HG03575 (cell line): ENCODE data around the gene C12orf76.
"Not testable (repeated sequence)": the region's sequence is repeated elsewhere in the genome, so short reads cannot be mapped to it uniquely, and the experiment has no call there.

Source experiments
- ATAC-seq: cut with Tn5 transposase; IDR thresholded peaks from one replicate; pipeline ENCODE4 v1.9.1; 2021; ENCODE audit not compliant: unreplicated experiment, insufficient number of reproducible peaks, low FRiP score; ENCODE audit errors: extremely low read depth

C12orf76 gene, protein sequence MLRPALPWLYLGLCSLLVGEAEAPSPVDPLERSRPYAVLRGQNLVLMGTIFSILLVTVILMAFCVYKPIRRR

GRCh38 chr12:110048242-110049027, at the start of gene C12orf76:
Gene C12orf76, minus strand, starts transcription at chr12:110048522. Its CDS starts 27 bp downstream, at chr12:110048495.
- ATAC-seq: peak; percentile 88

DNA sequence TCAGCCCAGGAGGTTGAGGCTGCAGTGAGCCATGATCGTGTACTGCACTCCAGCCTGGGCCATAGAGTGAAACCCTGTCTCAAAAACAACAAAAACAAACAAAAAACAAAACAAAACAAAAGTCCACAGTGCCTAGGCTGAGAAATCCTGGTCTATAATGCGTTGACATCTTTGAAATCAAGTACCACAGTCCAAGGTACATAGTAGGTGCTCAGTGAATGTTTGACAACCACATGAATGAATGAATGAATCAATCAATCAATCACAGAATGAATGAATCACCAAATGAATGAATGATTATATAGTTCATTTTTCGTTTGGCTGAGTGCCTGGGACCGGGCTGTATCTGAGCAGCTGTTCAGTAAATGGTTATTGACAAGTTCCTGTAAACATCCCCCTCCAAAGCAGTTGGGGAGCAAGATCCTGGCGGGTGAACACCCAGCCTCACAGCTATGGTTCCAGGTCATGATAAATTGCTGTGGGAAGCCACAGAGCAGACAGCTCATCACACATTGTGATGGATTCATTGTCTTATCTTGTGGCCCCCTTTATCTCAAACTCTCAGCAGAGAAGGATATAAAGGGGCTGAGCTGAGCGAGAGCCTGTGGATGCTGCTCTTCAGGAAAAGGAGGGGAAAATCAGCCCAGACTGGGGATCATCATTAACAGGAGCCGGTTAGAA, 45.4 kb upstream of the C12orf76 start:
- ATAC-seq: no peak

DNA sequence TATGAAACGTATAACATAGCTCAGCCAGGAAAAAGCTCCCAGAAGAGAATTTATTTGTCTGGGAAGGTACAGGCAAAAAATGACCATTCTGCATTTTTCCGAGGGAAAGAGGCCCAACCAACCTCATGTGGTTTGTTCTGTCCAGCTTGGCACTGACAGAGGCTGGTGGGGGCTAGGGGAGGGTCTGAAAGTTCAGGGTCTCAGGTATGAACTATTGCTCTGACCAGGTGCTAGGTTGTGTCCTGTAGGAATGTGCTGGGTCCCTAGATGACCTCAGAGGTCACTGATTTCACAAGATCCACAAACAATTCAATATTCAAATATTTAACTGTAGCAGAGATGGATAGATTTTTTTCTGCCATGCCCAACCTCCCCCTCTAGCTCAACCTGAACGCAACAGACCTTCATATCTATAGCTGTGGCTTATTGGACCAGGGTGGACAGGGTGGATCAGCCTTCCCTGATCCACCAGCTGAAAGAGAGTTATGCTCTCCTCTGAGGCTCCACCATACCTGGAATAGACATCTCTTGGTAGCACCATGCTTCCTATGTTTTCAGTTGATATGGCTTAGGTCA, 42.9 kb upstream of the C12orf76 start:
- no peak for ATAC-seq

GRCh38 chr12:110090266-110091135, 42.2 kb upstream of the C12orf76 start:
- ATAC-seq: no peak

- no peak for ATAC-seq
These were observed 40.6 kb upstream of the C12orf76 start for GRCh38 chr12:110088936-110089335.

GRCh38 chr12:110088216-110088615, 39.9 kb upstream of the C12orf76 start:
- not testable (repeated sequence) for ATAC-seq

GRCh38 chr12:110084314-110085015, 36.1 kb upstream of the C12orf76 start:
- ATAC-seq: no peak

- no peak for ATAC-seq
These were observed 32.1 kb upstream of the C12orf76 start for GRCh38 chr12:110080410-110080809.

DNA sequence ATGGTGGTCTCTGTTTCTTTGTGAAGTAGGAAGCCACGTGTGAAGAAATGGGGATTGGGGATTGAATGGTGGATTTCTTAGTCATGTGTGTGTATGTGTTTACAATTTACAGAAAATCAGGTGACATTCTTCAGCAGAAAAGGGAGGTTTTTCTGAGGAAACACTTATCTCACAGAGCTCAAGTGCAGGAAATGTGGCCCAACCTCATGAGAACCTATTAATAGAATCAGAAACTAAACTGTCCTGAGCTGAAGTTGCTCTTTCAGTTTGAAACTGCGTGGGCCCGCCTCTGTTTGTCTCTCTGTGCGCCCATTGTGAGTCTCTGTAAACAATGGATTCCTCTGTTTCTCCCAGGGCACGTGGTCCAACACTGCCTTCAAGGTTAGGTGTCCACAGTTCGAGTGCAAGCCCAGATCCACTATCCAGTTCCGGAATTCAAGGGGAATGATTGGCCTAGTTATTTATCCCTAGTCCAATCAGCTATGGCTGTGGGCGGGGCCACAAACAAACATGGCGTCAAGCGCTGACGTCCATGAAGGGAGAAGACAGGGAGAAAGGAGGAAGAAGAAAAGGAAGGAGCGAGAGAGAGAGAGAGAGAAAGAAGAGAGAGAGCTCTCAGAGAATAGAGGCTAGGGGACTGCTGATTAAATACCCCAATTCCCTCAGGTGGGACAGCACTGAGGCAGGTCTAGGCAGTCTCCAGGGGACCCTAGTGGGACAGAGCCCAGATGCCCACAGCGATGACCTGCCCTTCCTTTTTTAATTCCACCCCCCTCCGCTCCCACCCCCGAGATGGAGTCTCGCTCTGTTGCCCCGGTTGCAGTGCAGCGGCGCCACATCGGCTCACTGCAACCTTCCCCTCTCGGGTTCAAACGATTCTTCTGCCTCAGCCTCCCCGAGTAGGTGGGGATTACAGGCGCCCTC, 31.4 kb upstream of the C12orf76 start:
- ATAC-seq: no peak

DNA sequence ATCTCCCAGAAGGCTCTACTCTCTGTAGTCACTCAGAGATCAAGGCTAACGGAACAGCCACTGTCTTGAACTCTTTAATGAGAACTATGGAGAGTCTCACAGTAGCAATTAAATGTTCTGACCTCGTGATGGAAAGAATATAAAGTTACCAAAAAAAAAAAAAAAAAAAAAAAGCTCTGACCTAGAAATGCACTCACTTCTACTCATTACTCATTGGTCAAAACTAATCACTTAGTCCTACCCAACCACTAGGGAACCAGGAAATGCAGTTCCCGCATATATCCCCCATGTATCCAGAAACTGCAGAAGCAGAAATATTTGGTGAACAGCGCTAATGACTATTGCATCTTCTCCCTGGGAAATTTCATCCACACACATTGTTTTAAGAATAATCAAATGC, 29.5 kb upstream of the C12orf76 start:
- ATAC-seq: no peak

DNA sequence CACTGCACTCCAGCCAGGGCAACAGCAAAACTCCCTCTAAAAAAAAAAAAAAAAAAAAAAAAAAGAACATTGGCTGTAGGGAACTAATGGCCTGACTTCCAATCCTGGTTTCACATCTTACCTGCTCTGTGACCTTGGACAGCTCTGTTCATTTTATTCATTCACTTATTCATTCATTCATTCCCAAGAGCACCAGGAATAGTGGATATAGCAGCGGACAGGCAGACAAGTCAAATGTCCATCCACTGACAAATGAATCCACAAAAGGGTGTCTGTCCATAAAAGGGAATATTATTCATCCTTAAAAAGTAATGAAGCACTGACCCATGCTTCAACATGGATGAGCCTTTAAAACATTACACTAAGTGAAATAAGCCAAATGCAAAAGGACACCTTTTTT, 27.6 kb upstream of the C12orf76 start:
- no peak for ATAC-seq

GRCh38 chr12:110074089-110074488, 25.8 kb upstream of the C12orf76 start:
- ATAC-seq: no peak

DNA sequence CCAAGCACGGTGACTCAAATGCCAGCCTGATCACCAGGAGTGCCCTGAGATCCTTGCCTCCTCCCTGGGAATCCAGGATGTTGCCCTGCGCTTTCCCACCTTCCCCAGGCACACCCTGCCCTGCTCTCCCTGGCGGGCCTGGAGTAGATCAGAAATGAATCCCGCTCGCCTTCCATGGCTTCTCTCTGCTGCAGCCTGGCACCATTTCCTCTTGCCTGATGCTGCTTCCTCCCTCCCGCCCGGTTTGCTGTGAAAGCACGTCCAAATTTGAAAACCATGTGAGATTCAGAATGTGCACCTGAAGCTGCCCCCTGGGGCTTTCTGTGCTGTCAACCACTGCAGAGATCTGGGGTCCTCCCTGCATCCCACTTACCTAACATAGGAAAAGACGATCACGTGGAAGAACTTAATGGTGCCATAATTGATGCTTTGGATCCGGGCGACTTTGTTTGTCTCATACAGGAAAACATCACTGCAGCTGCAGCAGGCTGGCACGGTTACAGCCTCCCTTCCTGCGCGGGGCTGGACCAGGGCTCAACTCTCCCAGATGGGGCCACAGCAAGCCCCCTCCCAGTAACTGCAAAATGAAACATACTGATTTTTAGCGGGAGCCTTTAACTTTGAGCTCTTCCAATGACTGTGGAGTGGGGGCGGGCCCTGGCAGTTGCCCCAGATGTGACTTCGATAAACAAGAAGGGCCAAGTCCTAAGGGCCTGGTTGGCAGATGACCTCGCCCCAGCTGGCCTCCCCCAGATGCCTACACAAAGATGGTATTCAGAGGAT, 24.9 kb upstream of the C12orf76 start:
- ATAC-seq: no peak

DNA sequence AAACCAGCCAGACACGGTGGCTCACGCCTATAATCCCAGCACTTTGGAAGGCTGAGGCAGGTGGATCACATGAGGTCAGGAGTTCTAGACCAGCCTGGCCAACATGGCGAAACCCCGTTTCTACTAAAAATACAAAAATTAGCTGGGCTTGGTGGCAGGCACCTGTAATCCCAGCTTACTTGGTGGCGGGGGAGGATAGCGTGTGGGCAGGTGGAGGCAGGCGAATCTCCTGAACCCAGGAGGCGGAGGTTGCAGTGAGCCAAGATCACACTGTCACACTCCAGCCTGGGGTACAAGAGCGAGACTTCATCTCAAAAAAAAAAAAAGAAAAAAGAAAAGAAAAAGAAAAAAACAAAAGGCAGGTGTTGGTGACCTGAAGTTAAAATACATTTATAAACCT, 24.3 kb upstream of the C12orf76 start:
- not testable (repeated sequence) for ATAC-seq

DNA sequence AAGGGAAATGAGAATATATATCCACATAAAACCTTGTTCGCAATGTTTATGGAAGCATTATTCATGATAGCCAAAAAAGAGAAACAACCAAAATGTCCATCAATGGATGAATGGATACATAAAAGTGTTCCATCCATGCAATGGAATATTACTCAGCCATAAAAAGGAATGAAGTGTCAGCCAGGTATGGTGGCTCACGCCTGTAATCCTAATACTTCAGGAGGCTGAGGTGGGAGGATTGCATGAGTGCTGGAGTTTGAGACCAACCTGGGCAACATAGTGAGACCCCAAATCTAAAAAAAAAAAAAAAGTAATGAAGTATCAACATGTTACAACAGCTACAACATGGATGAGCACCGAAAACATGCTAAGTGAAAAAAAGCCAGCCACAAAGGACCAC, 23.6 kb upstream of the C12orf76 start:
- no peak for ATAC-seq

DNA sequence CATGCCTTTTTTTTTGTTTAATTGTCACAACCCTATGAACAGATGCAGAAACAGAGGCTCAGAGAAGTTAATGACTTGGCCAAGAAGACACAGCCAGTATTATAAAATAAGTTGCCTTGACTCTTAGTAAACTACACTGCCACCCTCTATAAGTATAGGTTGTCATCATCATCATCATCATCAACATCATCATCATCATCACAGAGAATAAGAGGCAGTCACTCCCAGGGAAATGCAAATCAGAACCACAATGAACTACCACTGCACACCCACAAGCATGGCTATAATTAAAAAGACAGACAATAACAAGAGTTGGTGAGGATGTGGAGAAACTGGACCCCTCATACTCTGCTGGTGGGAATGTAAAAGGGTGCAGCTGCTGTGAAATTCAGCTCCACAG, 23.2 kb upstream of the C12orf76 start:
- no peak for ATAC-seq

DNA sequence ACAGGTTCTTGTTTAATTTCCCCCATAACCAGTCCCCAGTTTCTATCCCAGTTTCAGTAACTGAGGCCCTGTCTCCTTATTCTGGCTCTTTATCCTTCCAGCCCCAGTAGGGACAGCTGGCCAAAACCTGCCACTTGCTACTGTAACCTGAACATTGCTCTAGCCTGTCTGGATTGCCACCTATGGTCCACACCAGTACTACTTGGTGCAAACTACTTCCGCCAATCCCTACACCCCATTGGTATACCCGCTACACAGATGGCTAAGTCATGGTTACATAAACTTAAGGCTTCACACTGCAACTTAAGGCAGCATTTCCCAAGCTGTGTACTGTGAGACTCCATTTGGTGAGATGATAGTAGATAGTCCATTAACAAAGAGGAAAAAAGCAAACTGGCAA, 20.3 kb upstream of the C12orf76 start:
- ATAC-seq: no peak
